ENCODE results near the gene WDR1. TPM values are rescaled to one million over a fixed set of nuclear protein-coding genes. Genes with fewer than 3 reads are reported as not detected.

Gene WDR1, protein sequence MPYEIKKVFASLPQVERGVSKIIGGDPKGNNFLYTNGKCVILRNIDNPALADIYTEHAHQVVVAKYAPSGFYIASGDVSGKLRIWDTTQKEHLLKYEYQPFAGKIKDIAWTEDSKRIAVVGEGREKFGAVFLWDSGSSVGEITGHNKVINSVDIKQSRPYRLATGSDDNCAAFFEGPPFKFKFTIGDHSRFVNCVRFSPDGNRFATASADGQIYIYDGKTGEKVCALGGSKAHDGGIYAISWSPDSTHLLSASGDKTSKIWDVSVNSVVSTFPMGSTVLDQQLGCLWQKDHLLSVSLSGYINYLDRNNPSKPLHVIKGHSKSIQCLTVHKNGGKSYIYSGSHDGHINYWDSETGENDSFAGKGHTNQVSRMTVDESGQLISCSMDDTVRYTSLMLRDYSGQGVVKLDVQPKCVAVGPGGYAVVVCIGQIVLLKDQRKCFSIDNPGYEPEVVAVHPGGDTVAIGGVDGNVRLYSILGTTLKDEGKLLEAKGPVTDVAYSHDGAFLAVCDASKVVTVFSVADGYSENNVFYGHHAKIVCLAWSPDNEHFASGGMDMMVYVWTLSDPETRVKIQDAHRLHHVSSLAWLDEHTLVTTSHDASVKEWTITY
- 506 and 507 TPM in 2 replicates for total RNA-seq

DNA sequence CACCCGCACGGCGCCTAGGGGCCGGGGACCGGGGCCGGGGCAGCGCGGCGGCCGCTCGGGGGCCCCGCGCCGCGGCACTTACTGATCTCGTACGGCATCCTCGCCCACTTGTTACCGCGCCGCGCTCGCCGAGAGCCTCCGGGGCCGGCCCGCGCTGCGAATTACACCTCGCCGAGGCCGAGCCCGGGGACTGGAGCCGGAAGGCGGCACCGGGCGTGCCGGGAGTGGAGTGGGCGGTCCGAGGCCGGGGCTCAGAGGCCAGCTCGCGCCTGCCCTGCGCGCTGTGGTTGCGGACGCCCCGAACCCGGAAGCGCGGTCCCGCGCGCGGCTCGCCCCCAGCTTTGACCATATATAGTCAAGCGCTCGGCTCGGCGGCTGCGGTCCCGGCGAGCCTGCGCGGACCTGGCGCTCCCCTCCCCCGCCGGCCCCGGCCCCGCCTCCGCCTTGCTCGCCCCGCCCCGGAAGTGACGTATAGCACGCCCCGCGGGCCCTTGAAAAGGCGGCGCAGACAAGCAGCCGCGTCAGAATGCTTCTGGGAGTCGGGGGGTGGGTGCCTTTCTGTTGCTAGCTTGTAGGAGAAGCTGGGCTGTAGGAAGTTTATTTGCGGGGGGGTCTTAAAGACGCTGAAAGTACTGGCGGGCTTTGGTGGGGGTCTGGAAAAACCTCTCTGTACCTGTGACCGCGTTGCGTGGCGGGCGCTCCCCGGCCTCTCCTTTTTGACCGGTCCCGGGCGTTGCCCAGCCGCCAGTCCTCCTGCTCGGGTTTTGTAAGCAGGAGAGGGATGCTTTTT lies at the start of gene WDR1:
WDR1 (minus strand) TSS at position 231 of the 790 bp plus-strand sequence; CDS start at position 98, 133 bp downstream.
- intact Hi-C loops (cut with micrococcal nuclease): loop anchor here (1.0 to 5.0 kb wide), 10 partner anchors 20 to 1356 kb away; partner anchors contain the start of gene ZNF518B

DNA sequence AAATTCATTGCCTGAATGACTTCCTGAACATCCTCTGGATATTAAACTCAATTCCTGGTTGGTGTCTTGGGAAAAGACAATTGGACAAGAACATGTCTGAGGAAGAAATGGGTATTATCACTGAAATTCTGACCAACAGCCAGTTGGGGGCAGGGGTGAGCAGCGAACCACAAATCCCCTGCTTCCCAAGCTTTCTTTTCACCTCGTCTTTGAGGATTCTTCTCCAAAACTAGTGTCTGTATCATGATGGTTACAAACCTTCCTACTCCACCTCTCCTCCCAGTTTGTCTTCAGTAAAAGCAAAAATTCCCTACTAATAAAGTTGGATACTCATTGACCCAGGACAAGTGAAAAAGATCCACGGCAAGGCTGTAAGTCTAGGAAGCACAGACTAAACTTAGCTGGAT lies 48.3 kb upstream of the WDR1 start:
- intact Hi-C loops (cut with micrococcal nuclease): no loop called here

DNA sequence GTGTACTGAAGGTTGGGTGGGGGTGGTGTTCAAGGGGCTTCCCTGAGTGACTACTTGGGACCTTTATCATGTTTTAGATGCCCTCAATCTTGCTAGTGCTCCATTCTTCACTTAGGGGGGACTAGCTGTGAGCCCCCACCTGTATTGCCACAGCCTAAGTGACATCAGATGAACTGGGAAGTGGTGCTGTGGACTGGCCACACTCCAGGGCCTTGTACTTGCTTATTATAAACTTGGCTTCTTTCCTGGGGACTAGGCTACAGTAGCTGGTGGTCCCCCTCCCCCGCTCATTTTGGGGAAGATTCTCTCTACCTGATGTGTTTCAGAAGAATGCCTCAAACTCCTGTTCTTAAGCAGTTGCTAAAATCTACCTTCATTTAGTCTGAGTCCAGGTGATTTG lies 46.7 kb upstream of the WDR1 start:
- intact Hi-C loops (cut with micrococcal nuclease): loop anchor here (2.0 kb wide), 1 partner anchor 18 kb away; no protein-coding TSS in a partner anchor

DNA sequence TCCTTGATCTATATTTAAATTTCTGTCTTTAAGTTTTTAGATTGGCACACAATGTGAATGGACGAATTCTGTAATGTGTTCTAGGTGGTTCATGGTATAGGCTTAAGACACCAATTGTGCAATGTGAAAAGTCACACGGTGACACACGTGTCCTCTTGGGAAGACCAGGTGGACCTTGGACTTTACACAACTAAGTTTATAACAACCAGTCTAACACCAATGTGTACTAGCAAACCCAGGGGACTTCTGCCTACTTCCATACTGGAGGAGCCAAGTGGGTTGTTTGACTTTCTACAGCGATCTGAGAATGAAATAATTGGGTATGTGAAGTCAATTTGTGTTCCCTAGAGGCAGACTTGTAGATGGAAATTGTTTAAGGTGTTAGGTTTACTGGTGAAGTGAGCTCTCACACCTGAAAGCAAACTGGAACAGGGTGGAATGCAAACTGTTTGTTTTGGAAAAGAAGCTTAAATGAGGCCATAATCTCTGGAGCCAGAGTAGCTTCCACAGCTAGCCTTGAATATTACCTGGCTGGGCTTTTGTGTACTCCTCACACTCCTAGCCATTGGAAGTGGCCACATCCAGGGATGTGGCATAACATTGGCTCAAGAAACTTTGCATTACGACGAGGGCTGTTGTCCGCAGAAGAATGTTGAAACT lies 45.9 kb upstream of the WDR1 start:
- intact Hi-C loops (cut with micrococcal nuclease): loop anchor here (2.0 kb wide), 1 partner anchor 18 kb away; no protein-coding TSS in a partner anchor

DNA sequence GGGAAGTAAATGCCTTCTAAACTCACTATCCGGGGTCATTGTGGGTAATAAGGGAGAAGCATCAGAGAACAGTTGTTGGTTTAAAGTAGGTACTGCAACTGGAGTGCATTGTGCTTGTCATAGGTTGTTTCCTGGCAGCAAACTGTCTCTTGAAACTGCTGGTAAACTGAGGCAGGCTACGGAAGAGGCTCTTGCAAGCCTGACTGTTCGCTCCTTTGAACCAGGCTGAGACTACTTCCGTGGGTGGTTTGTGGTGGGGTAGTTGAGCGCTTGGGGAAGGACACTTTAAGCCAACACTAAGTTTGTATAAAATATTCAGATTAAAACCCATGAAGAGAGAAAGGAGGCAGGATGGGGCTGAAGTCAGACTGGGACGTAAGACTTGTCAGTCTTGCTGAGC lies 45.2 kb upstream of the WDR1 start:
- intact Hi-C loops (cut with micrococcal nuclease): loop anchor here (2.0 kb wide), 2 partner anchors 19 to 243 kb away; no protein-coding TSS in a partner anchor

DNA sequence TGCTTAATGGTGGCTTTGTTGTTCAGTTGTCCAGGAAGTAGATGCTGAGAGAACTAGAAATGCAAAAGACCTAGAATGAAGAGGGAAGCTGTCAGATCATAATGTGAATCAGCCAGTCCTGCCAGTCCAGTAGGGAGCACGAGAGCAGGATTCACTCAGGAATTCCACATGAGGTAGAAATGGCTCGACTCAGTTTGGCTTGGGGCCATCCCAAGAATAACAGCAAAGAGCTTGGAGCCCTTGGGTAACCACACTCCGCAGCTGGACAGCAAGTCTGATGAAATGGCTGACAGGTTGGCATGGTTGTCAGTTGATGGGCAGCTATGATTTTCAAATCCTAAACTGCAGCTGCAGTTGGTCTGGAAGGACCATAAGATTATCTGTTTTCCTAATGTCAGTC lies 44.5 kb upstream of the WDR1 start:
- intact Hi-C loops (cut with micrococcal nuclease): loop anchor here (2.0 kb wide), 1 partner anchor 244 kb away; no protein-coding TSS in a partner anchor

DNA sequence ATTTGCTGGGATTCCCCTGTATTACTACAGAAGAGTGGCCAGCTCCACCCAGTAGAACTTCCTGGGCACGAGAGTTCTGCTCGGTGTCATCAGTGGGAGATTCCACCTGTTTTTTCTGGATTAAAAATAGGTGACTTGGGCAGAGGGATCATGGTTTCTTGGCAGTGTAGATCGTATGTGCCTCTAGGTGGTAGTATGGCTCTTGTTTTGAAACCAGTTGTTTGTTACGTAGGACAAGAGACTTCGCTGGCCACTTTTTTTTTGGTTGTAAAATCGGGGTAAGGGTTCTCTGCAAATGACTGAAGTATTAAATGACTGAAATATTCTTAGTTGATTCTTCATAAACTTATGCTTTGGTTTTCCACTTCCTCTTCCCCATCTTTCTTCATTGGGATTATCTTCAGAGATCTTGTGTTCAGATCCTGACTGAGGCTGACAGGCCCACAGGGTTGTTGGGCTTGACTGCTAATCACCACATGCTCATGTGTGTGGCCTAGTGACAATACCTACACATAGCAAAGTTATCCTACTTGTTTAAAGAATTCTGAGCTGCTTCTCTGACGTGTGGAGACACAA lies 43.8 kb upstream of the WDR1 start:
- intact Hi-C loops (cut with micrococcal nuclease): loop anchor here (2.0 kb wide), 1 partner anchor 244 kb away; no protein-coding TSS in a partner anchor

DNA sequence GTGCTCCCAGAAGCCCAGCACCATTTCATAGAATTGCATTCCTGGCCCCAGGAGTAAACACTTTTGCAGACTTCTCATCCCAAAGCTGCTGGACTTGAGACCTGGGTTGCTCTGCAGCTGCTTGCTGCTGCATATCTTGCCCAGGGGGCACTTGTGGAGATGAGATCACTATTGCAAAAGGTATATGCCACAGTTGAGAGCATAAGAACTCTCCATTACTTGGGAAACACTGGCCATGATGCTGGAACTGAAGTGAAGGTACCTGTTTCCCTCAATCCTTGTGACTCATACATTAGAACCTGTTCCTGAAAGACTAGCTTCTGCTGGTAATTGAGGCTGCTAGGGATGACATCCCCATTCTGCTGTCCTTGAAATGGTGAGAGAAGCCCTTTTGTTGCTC lies 43.1 kb upstream of the WDR1 start:
- intact Hi-C loops (cut with micrococcal nuclease): loop anchor here (2.0 to 5.0 kb wide), 2 partner anchors 142 to 245 kb away; no protein-coding TSS in a partner anchor

DNA sequence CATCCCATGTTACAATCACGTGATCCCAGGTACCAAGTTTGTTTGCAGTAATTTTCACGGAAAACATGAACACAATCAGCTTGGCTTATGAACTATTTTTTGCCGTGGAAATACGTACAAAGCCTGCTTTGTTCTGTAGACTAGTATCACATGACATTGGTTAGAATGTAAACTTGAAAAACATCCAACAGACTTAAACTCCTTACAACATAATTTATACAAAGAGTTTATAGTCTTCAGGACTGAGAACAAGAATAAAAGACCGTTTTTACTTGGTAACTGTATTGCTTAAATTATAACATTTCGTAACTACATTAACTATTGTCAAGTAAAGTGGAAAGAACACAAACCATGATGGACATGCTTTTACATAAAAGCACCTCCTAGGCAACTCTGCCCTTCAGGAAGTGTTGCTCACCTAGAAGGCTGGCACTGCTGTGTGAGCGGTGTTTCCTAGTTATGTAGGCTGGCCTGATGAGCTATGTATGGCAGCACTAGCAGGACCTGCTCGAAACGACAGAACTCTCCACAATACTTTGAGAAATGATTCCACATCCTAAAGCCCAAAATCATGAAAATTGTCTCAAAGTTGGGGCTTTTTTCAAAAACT lies 41.8 kb upstream of the WDR1 start:
- intact Hi-C loops (cut with micrococcal nuclease): loop anchor here (5.0 kb wide), 1 partner anchor 141 kb away; no protein-coding TSS in a partner anchor

DNA sequence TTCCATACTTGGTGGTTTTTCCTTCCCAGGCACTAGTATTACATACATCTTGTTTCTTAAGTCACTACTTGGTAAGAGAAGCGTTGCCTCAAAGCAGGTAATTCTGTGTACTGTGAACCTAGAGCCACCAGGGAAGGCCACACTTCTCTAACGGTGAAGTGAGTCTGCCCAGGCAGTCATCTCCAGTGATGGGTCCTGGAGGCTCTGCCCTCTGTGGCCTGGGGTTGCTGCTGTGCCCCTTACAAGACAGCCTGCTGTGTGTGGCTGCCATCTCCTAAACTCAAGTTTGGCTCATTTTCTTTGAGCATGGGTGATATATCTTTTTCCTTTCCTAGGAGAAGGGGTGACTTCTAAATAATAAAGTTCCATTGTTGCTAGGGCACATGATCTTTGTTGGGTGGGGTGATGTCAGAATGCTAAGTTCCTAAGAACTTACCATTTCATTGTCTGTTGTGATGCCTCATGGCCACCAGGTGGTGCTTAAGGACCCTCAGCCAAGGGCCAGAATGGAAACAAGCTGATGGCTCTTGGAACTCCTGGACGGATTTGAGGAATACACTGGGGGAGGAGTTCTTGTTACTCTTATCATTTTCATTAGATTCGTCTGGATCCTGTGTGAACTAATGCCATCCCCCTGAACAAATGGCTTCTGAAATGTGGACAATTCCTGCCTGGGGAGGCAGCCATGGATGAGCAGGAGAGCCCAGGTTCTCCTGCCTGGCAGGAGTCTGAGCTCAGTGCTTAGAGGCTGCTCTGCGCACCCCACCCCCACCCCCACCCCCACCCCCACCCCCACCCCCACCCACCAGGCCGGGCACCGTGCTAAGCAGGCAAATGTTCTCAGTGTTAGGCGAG lies 41.1 kb upstream of the WDR1 start:
- intact Hi-C loops (cut with micrococcal nuclease): loop anchor here (1.0 to 5.0 kb wide), 4 partner anchors 40 to 381 kb away; no protein-coding TSS in a partner anchor

DNA sequence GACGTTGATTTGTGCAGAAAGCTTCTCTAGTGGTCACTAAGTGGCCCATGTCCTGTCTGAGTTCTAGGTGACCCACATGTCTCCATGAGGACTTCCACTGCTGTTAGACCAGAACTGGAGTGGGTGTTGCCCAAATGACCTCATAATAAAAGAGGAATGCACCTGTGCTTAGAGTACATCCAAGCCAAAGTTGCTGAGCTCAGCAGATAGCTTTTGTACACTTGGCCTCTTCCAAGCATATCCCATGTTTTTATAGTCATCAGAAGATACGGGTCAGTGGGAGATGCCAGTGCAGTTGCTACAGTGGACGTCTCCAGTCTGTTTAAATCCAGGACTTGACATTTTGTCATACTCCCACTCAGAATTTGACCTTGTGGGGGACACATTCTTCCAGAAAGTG lies 37.6 kb upstream of the WDR1 start:
- intact Hi-C loops (cut with micrococcal nuclease): no loop called here

DNA sequence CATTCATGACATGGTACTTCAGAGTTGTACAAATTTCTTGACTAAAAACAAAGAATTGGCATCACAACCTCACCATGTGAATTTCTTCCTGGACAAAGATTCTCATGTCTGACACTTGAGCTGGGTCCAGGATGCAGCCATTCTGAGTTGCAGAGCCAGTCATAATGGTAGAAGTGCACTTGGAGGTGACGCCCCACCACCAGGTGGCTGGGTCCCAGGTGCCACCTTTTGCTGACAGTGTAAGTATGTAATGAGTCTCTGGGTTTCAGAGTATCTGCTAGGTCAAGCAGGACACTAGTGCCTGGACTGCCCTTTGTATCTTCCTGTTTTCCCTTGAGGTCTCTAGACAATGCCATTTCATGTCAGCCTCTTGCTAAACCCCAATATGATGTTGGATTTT lies 36.6 kb upstream of the WDR1 start:
- intact Hi-C loops (cut with micrococcal nuclease): no loop called here

DNA sequence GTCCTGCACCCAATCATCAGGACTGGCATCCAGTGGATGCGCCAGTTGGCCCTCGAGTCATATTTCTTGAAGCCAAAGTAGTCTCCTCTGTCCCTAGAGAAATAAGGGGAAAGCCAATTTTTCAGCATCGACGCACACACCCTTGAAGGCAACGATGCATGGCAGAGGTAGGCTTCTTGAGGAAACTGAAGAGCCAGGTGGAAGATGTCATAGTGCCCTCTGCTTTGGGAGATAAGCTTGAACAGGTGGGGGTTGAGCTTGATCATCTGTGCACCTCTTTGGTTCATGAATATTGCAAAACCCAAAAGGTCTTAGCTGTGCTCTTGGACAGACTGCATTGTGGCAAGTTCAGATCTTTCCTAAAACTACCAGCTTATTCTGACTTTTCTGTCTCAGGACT lies 34.6 kb upstream of the WDR1 start:
- intact Hi-C loops (cut with micrococcal nuclease): no loop called here

DNA sequence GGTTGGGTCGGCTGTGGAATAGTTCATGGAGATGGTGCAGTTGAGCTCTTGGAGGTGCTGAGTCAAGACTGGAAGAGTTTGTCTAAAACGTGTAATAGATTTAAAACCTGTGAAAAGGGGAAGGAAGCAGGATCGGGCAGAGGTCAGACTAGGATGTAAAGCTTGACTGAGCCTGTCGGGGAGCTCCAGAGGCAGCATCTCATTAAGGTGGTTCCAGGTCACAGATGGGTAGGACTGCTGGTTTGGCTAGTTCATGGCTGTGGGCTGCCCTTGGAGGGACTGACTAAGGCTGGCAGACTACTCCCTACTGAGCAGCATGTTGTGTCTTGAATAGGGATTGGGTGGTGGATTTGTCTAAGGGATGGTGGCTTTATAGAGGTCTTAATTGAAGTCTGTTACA lies 28.4 kb upstream of the WDR1 start:
- intact Hi-C loops (cut with micrococcal nuclease): no loop called here

DNA sequence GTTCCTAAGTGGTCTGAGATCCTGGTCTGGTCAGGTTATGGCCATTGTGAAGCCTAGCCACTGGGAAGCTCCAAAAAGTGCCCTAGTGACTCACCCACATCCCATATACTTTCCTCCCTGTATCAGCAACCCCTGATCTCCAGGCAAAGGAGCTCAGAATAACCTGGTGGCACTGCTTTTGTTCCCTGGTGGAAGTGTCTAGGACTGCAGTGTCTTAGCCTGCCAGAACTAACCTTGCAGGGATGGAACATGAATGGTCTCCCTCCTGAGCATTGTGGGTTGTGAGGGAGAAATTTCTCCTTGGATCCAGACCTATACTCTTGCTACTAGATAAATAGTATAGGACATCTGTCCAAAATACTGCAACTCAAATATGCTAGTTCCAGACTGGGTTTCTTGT lies 27.9 kb upstream of the WDR1 start:
- intact Hi-C loops (cut with micrococcal nuclease): no loop called here

DNA sequence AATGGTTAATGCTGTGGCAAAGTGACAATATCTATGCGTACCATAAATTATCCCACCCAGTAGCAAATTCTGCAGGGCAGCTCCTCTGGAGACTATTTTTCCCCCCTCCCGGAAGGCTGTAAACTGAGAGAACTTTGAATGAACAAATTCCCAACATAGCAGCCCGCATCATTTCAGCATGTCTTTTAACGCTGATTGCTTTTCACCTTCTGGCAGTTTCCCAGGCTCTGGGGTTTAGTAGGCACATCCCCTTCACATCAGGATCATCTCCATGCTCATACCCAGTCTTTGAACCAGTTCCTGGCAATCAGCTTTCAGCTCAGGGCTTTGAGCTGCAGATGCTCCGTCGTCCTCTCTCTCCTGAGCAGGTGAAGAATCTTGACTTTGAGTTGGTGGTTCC lies 26.6 kb upstream of the WDR1 start:
- intact Hi-C loops (cut with micrococcal nuclease): no loop called here

DNA sequence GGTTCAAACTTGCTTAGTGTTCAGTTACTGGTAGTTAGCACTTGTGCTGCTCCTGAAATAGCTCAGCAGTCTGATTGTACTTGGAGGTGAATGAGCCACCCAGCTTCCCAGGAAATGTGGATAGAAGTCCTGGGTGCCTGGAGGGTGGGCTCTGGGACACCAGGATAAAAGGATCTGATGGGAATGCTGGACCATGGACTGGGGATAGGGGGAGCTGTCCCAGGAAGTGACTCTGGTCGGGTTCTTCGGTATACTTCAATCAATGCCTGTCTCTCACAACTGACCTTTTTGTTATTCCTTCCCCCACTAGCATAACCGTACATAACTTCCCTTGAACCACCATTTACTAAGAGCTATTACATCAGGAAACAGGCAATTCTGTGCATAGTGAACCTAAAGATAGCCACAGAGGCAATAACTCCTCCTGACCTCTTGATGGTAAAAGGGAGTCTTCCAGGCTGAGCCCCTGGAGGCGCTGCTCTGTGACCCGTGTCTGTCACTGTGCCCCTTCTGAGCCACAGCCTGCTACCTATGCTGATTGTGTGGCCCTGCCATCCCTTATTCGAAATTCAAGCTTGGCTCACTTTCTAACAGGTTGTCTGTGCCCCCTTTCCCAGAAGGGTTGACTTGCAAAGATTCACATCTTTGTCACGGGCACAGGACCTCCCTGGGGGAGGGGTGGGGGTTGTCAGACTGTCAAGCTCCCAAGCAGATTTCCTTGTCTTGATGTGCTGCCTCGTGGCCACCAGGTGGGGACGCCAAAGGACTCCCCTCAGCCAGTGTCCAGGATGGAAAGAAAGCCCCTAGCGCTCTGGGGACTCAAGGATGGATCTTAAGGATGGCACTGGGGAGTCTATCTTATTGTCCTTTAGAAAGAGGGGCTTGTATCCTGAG lies 24.5 kb upstream of the WDR1 start:
- intact Hi-C loops (cut with micrococcal nuclease): no loop called here

DNA sequence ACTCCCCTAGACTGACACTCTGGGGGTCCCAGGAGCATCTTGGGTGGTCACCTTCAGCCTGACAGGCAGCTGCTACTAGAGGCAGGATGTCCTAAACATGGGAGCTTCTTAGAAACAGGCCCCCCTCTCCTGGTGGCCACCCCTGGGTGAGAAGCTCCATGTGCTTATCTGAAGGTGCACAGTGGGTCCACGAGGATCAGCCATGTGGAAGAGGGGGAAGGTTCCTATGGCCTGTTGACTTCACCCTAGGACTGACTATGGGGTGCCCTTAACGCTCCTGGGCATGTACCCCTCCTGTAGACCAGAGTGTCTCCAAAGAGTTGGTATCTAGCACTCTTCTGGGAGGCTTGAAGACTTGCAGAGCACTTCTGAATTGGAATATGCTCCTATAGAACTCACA lies 22.9 kb upstream of the WDR1 start:
- intact Hi-C loops (cut with micrococcal nuclease): no loop called here

Data from T-helper 2 cell treated with Interferon-gamma antibody and Interleukin-4, amounts not matched to agents 100 ng/mL and 5 ng/mL, for 36 hours (primary cell).